ENCODE data around the gene DCPS.

DNA sequence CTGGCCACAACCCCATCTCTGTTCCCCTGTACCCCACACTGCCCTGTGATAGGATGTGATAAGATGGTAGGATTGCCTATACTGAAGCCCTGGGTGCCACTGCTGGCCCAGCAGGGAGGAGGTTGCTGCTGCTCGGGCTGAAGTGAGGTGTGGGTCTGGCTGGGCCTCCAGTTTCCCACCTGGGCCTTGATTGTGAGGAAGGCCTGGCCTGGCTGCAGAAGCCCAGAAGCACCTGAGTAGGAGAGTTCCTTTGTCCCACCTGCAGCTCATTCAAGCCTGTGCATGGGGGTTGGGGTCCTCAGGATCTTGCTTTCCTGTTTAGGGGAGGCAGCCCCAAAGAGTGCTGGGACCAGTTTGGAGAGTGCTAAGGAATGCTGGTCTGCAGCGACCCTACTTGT, 54.9 kb downstream of the DCPS start:
- TF ChIP-seq, protein P1, sequence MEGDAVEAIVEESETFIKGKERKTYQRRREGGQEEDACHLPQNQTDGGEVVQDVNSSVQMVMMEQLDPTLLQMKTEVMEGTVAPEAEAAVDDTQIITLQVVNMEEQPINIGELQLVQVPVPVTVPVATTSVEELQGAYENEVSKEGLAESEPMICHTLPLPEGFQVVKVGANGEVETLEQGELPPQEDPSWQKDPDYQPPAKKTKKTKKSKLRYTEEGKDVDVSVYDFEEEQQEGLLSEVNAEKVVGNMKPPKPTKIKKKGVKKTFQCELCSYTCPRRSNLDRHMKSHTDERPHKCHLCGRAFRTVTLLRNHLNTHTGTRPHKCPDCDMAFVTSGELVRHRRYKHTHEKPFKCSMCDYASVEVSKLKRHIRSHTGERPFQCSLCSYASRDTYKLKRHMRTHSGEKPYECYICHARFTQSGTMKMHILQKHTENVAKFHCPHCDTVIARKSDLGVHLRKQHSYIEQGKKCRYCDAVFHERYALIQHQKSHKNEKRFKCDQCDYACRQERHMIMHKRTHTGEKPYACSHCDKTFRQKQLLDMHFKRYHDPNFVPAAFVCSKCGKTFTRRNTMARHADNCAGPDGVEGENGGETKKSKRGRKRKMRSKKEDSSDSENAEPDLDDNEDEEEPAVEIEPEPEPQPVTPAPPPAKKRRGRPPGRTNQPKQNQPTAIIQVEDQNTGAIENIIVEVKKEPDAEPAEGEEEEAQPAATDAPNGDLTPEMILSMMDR (IDR thresholded peaks at IDR 0.05): no peak
- TF ChIP-seq POLR2A (IDR thresholded peaks at IDR 0.05): no peak
